ENCODE results near the gene ASNS. TPM values are rescaled to one million over a fixed set of nuclear protein-coding genes. Genes with fewer than 3 reads are reported as not detected.

The ASNS gene
- total RNA-seq, 3 donors from 2014 or later = 12.4 to 19.1 (median 17.5) TPM

DNA sequence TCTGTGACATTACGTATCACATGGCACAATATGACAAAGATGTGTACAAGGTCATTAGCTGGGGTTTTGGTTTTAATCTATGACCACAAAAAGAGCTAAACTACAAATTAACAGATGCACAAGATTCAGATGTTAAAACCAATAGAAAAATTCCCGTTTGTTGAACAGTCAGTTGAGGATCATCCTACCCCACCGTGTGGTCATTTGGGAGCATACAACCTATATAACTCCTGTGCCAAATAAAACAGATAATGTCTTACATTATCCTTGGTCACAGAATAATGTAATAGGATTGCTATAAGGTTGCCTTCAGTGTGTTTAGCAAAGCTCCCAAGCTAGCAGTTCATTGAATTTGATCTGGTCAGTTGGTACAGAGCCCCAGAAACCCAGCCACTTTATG, 28.2 kb downstream of the ASNS start:
- Histone ChIP-seq H3K9me3 (no peaks in the 10 kb centered on the region), H3K4me1 (ENCODE audit: low read depth) (no peaks in the 10 kb centered on the region), H3K4me3 (no peak overlapping the region), H3K36me3 (ENCODE audit: low read depth) (no peaks in the 10 kb centered on the region)
- intact Hi-C loops (cut with DNase I, micrococcal nuclease) = no loop called here
- TF ChIP-seq, protein P1, sequence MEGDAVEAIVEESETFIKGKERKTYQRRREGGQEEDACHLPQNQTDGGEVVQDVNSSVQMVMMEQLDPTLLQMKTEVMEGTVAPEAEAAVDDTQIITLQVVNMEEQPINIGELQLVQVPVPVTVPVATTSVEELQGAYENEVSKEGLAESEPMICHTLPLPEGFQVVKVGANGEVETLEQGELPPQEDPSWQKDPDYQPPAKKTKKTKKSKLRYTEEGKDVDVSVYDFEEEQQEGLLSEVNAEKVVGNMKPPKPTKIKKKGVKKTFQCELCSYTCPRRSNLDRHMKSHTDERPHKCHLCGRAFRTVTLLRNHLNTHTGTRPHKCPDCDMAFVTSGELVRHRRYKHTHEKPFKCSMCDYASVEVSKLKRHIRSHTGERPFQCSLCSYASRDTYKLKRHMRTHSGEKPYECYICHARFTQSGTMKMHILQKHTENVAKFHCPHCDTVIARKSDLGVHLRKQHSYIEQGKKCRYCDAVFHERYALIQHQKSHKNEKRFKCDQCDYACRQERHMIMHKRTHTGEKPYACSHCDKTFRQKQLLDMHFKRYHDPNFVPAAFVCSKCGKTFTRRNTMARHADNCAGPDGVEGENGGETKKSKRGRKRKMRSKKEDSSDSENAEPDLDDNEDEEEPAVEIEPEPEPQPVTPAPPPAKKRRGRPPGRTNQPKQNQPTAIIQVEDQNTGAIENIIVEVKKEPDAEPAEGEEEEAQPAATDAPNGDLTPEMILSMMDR (IDR thresholded peaks at IDR 0.05) = no peak
- ATAC-seq (no peak), DNase-seq (no peak)

DNA sequence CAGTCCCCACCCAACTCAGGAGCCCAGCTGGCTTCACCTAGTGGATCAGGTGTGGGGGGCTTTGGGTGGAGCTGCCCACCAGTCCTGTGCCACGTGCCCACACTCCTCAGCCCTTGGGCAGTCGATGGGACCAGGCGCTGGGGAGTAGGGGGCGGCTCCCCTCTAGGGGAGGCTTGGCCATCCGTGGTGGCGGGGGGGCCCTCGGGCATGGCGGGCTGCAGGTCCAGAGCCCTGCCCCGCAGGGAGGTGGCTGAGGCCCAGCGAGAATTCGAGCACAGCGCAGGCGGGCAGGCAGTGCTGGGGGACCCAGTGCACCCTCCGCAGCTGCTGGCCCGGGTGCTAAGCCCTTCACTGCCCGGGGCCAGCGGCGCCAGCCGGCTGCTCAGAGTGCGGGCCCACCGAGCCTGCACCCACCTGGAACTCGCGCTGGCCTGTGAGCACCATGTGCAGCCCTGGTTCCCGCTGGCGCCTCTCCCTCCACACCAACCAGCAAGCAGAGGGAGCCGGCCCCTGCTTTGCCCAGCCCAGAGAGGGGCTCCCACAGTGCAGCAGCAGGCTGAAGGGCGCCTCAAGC, 29.3 kb downstream of the ASNS start:
- no peaks in the 10 kb centered on the region for H3K4me1 ChIP-seq (ENCODE audit: low read depth)
- DNase-seq (no peak), ATAC-seq (no peak)
- no peak overlapping the region for H3K4me3 ChIP-seq
- TF ChIP-seq, protein P1 (IDR thresholded peaks at IDR 0.05) = no peak
- intact Hi-C loops (cut with DNase I, micrococcal nuclease) = no loop called here
- H3K9me3 ChIP-seq = no peaks in the 10 kb centered on the region
- no peaks in the 10 kb centered on the region for H3K36me3 ChIP-seq (ENCODE audit: low read depth)

DNA sequence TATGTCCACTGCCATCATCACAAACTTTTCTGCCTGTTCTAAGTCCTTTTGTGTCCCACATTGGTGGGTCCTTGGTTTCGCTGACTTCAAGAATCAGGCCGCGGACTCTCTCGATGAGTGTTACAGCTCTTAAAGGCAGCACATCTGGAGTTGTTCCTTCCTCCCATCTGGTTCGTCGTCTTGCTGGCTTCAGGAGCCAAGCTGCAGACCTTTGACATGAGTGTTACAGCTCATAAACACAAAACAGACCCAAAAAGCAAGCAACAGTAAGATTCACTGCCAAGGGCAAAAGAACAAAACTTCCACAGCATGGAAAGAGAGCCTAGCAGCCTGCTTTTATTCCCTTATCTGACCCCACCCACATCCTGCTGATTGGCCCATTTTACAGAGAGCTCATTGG, 30.2 kb downstream of the ASNS start:
- TF ChIP-seq, protein P1 (IDR thresholded peaks at IDR 0.05) = no peak
- Histone ChIP-seq H3K36me3 (ENCODE audit: low read depth) (no peaks in the 10 kb centered on the region), H3K9me3 (no peaks in the 10 kb centered on the region), H3K4me3 (no peak overlapping the region), H3K4me1 (ENCODE audit: low read depth) (no peaks in the 10 kb centered on the region)
- intact Hi-C loops (cut with DNase I, micrococcal nuclease) = no loop called here
- DNase-seq = no peak
- no peak for ATAC-seq

DNA sequence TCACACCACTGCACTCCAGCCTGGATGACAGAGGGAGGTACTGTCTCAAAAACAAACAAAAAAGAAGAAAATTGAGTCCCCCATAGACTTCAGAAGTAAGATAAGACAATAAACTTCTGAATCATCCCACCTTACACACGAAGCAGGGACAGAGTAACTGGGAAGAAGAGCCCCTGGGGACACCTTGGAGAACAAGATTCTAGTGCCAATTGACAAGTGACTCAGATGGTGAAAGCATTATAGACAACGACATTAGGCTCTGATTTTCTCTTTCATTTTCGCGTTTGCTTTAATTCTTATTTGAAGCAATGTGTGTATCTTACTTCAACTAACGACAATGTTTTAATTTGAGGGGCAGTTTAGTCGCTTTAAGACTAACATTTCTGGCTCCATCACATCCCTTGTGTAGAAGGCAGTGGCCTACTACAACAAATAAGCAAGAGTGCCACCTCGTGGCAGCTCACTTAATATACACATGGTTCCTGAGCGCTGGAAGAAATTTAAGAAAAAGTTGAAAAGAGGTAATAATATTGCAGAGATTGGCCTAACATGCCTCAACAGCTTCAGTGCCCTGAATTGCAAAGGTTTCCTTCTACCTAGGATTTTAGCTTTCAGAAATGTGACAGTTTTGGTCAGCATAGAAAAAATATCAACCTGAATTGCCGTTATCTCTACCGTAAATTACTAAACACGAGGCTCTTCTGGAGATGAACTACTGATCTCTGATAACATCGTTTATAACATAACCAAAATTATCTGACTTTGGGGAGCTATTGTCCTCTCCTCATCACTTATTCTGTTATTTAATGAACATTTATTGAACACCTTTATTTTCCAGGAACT, 36.7 kb downstream of the ASNS start:
- intact Hi-C loops (cut with DNase I, micrococcal nuclease) = no loop called here

DNA sequence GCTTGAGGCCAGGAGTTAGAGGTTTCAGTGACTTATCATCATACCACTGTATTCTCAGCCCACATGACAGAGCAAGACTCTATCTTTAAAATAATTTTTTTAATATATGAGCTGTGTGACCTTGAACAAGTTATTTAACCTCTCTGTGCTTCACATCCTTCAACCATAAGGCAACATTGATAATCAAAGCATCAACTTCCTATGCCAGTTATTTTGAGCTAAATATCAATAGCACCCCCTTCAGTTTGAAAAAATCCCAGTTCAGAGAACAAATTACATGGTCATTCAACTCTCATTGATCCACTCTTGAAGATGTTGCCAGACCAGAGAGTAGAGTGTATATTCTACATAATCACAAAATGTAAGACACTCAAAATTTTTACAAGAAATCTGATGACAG, 53.0 kb downstream of the ASNS start:
- no peak overlapping the region for H3K4me3 ChIP-seq
- H3K9me3 ChIP-seq = no peaks in the 10 kb centered on the region
- TF ChIP-seq, protein P1 (IDR thresholded peaks at IDR 0.05) = no peak
- no peaks in the 10 kb centered on the region for H3K36me3 ChIP-seq (ENCODE audit: low read depth)
- intact Hi-C loops (cut with DNase I, micrococcal nuclease) = no loop called here
- ATAC-seq (peak; percentile 58), DNase-seq (no peak)
- H3K4me1 ChIP-seq (ENCODE audit: low read depth) = no peaks in the 10 kb centered on the region

More for the DNA sequence above, 36.7 kb downstream of the ASNS start:
- no peaks in the 10 kb centered on the region for H3K4me1 ChIP-seq (ENCODE audit: low read depth)
- DNase-seq (peak in 2 of 3 donors; percentile 59 to 89), ATAC-seq (peak; percentile 81)
- H3K4me3 ChIP-seq = no peak overlapping the region
- TF ChIP-seq, protein P1 (IDR thresholded peaks at IDR 0.05) = peak; percentile 14
- no peaks in the 10 kb centered on the region for H3K36me3 ChIP-seq (ENCODE audit: low read depth)
- H3K9me3 ChIP-seq = no peaks in the 10 kb centered on the region
